Right renal cortex interstitium (tissue), 3 donors: ENCODE results near the gene SHANK3. TPM values are rescaled to one million over a fixed set of nuclear protein-coding genes. Genes with fewer than 3 reads are reported as not detected.

Source experiments
- DNase-seq, 3 donors: peaks; one replicate each; pipeline ENCODE4 v3.0.0-alpha.2; 2013; ENCODE audit warnings: low read depth in 3 of 3, low spot score in 2 of 3
- polyA plus RNA-seq, 3 donors: library from polyadenylated mRNA; unstranded; fragments of 120-200 nt; gene quantifications; one replicate each; pipeline ENCODE4 v1.2.1, GENCODE V29; 2013; ENCODE audit not compliant: insufficient read length in 3 of 3

Gene SHANK3
- polyA plus RNA-seq, 3 donors: 9.1 to 13.2 (median 12.5) TPM

DNA sequence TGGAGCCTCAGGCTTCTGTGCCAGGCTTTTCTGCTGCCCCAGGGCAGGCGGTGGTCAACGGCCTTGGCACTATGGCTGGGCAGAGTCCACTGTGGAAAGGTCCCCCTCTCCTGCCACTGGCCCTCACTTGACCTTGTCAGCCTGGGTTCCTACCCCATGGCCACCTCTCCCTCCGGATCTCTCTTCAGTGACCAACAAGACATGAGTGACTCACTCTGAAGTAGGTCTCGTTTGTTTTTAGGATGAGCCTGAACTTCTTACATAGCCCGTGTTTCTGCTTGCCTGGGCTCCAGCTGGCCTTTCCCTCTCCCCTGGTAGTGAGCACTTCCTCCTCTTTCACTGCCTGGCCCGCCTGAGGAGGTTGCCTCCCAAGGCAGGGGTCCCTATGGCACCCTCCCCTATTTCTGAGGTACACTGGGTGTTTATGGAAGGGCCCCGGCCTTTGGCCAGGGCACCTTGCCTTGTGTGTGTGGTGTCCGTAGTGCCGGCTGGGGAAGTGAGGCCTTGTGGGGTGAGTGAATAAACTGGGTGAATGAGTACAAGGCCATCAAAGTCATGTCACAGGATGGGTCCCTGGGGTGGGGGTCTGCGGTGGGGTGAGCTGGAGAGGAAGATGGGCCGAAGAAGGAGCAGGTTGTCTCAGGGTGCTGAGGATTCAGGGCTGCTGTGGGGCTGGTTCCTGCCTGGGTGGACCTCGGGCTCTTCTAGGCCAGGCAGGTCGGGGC is 5.0 kb downstream of the SHANK3 start:
- no peak for DNase-seq

DNA sequence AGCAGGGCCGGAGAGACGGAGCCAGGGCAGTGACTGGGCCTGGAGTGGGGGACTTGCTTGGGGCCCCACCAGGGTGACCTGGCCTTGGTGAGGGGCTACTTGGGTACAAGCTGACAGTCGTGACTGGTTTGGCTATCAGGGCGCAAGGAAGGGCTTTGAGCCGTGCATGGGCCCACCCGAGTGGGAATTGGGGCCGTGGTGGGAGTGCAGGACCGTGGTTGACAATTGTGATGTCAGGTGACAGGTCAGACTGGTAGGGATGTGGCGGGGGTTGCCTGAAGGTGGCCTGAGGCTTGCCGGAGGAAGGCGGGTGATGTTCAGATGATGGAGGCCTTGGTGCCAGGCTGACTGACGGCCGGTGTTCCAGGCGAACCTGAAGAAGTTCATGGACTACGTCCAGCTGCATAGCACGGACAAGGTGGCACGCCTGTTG is 5.6 kb downstream of the SHANK3 start:
- DNase-seq: no peak

DNA sequence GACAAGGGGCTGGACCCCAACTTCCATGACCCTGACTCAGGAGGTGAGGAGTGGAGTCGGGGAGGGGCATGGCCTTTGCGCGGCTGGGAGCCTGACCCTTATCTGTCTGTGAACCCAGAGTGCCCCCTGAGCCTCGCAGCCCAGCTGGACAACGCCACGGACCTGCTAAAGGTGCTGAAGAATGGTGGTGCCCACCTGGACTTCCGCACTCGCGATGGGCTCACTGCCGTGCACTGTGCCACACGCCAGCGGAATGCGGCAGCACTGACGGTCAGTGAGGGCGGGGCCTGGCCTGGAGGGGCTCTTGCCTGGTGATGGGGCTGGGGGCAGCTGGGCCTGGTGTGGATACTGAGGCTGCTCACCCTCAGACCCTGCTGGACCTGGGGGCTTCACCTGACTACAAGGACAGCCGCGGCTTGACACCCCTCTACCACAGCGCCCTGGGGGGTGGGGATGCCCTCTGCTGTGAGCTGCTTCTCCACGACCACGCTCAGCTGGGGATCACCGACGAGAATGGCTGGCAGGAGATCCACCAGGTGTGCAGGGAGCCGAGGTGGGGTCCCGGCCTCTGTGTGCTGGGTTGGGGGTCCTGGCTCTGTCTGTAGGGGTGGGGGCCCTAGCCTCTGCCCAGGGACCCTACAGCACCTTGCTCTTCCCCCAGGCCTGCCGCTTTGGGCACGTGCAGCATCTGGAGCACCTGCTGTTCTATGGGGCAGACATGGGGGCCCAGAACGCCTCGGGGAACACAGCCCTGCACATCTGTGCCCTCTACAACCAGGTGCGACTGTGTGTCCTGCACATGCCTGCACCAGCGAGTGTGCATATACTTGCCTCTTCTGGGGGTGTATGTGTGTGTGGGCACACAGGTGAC is 6.3 kb downstream of the SHANK3 start:
- DNase-seq: no peak

DNA sequence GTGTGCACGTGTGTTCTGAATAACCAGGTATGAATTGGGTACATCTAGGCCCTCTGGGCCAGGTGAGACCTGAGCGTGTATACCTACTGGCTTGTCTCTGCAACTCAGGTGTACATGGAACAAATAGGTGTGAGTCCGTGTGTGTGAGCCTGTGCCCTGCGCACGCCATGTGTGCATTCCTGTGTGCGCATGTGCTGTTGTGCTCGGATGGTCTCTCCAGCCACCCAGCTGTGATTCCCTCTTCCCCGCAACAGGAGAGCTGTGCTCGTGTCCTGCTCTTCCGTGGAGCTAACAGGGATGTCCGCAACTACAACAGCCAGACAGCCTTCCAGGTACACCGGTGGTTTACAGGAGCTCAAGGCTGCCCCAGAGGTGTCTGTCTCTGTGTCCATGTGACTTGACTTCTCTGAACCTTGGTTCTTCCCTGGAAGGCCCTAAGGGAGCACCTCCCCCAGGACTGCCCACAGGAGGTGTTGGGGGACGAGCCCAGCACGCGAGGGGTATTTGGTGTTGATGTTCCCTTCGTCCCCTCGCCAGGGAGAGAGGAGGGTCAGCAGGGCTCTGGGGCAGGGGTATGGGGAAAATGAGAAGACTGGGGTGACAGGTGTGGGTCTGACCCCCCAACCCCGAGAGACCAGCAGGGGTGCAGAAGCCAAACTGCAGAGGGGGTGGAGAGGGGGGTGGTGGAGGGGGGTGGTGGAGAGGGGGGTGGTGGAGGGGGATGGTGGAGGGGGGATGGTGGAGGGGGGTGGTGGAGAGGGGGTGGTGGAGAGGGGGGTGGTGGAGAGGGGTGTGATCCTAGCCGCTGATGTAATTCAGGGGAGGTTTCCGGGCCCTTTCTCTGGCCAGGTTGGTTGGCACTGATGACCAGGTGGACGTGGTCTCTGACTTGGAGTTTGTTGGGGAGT is 10.7 kb downstream of the SHANK3 start:
- no peak for DNase-seq

- no peak for DNase-seq
Measured at GRCh38 chr22:50683994-50684371, 11.4 kb downstream of the SHANK3 start.

DNA sequence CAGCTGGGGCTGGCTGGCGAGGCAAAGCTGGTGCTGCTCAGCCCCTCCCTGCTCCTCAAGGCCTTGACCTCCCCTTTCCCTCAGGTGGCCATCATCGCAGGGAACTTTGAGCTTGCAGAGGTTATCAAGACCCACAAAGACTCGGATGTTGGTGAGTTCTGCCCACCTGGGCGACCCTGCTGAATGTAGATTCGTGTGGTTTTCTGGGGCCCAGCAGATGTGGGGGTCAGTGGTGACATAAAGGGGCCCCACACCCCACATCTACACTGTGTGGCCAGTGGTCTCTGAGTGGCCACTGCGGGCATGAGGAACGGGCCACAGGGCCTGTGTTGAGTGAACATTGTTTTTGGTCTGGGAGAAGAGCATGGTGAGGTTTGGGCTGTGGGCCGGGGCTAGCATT is 11.9 kb downstream of the SHANK3 start:
- DNase-seq: no peak

- DNase-seq: no peak
Measured at GRCh38 chr22:50684986-50685385, 12.4 kb downstream of the SHANK3 start.

DNA sequence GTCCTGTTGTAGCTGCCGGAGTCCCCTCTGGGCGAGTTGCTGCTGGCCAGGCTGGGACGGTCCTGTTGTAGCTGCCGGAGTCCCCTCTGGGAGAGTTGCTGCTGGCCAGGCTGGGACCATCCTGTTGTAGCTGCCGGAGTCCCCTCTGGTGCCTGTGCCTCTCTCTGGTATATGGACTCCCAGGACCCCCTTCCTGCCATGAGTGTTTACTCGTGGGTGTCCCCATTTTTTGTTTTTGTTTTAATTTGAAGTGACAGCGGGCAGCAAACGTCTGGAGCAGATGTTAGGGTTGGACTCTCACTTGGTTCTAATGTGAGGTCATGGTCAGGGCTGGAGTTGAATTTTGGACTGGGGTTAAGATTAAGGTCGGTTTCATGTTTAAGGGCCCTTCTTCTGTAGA is 14.2 kb downstream of the SHANK3 start:
- no peak for DNase-seq

DNA sequence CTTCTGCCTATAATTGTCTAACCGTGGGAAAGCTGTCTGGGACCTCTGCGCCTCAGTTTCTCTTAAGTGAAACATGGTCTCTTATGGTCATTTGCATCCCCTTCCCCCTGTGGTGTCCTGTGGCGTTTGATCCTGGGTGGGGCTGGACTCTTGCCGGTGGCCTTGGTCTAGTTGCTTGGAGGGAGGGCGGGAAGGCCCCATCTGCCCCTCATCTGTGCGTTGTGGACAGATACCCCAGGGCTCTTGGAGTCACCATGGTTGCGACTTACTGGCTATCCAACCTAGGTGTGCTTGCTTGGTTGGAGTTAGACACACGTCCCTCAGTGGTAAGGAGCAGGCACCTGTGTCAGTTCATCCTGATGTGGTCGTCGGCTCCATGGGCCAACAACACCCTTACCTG is 15.2 kb downstream of the SHANK3 start:
- no peak for DNase-seq

- no peak for DNase-seq
Measured at GRCh38 chr22:50688448-50688847, 15.8 kb downstream of the SHANK3 start.

- no peak for DNase-seq
Measured at GRCh38 chr22:50691521-50691920, 18.9 kb downstream of the SHANK3 start.

DNA sequence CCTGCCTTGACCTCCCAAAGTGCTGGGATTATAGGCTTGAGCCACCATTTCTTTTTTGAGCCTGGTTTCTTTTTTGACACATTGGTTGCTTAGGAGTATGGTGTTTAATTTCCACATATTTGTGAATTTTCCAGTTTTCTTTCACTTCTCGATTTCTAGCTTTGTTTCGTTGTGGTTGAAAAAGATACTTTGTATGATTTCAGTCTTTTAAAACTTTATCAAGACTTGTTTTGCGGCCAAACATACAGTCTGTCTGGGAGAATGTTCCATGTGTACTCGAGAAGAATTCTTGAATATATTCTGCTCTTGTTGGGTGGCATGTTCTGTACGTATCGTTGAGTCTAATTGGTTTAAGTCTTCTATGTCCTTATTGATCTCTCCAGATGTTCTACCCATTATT is 20.8 kb downstream of the SHANK3 start:
- DNase-seq: no peak

- no peak for DNase-seq
Measured at GRCh38 chr22:50694099-50694605, 21.5 kb downstream of the SHANK3 start.

DNA sequence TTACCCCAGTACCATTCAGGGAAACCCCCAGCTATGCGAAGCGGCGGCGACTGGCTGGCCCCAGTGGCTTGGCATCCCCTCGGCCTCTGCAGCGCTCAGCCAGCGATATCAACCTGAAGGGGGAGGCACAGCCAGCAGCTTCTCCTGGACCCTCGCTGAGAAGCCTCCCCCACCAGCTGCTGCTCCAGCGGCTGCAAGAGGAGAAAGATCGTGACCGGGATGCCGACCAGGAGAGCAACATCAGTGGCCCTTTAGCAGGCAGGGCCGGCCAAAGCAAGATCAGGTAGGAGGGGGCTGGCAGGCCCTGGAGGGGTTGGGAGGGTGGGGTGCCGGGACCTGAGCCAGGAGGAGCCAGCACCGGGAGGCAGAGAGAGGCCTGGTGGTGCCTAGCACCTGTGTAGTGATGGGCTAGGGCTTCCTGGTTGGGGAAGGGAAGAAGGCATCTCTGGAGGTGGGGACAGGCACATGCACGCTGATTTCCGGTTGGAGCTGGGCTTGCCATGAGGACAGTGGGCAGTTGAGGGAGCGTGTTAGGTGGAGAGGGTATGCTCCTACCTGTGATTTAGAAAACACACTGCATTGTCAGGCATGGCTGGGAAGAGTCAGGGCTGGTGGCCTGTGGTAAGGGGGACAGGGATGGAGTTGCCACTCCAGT is 22.3 kb downstream of the SHANK3 start:
- no peak for DNase-seq

DNA sequence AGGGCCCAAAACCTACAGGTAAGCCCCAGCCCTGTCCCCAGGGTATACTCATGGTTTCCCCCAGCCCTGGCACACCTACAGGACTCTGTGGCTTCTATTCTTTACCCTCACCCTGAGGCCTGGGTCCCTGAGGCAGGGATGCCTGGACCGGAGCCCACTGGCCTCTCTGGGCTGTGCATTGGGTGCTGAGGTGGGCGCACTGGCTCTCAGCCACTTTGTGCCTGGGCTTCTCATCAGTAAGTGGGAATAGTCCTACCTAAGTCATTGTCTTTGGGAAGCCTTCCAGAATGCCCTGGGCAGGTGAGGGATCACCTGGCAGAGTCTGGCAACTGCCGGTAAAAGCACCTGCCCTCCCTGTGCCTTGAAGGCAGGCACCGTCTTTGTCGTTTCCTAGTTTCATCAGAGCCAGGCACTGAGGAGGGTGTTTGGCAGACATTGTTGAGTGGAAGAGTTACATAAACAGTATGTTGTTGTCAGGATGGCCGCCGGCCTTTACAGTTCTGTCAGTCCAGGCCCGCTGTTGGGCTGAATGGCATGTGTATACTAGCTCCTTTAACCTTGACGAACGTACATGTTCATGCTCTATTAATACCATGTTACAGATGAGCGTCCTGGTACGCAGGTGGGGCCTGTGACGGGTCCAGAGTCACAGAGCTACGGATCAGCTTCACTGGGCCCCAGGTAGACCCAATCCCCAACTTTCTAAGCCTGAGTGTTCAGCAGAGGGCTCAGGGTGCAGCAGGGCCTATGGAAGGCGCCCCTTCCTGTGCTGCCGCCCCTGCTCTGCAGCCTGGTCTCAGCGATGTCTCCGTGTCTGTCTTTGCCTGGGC is 23.0 kb downstream of the SHANK3 start:
- DNase-seq: no peak

DNA sequence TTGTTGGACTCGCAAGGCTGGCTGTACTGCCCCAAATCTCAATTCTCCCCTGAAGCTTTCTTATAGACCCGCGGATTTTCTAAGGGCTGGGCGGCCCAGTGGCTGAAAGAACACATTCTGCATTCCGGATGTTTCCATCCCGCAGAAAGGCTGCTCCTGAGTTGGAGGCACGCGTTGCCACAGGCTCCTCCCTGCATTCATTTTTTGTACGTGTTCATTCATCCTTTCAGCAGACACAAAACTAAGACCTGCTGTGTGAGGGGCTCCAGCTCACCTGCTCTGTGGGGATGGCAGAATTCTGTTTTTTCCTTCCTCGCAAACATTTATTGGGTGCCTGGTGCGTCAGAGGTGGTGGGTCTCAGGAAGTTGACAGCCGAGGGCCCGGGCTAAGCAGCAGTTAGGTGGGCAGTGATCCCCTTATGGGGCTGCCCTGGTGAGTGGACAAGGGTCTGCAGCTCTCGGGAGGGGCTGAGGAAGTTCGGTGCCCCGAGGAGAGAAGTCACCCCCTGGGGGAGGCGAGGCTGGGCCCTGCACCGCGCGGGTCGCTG is 23.7 kb downstream of the SHANK3 start:
- no peak for DNase-seq

- no peak for DNase-seq
Measured at GRCh38 chr22:50696799-50697561, 24.4 kb downstream of the SHANK3 start.
